ENCODE results near the gene PEAK3. TPM values are rescaled to one million over a fixed set of nuclear protein-coding genes. Genes with fewer than 3 reads are reported as not detected.
A peak's percentile ranks its signal among the peaks of the same experiment; 100 is the strongest.

The PEAK3 gene
- total RNA-seq, 1 donor from 2014 or later = not detected

DNA sequence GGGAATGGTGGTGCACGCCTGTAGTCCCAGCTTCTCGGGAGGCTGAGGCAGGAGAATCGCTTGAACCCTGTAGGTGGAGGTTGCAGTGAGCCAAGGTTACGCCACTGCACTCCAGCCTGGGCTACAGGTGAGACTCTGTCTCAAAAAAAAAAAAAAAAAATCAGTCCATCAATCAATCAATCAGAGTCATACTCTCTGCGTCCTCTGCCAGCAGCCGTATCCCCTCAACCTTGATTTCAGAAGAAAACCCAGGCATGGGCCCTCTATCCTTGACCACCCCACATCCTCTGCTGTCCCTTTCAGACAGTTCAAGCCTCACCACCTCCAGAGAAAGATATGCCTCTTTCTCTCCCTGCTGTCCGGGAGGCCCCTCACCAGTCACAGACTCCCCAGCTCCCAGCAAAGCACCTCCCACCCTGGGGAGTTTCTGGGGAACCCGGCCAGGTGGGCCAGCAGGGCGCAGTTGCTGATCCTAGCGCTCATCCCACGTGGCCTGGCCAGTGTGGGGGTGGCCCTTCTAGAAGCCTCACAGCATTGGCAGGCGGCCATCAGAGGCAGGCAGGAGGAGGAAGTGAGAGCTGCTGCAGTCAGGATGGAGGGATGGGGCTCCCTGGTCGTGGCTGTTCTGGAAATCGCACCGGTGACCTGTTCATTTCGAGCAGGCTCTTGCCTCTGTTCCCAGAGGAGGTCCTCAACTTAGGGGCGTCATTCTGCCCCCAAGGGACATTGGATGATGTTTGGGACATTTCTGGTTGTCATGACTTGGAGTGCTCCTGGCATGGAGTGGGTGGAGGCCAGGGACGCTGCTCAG is 15.6 kb downstream of the PEAK3 start:
- no peak for DNase-seq
- Mint-ChIP-seq H3K9me3 (ENCODE audit: unreplicated experiment) (peaks cover 9% of the 10 kb centered on the region), H3K27me3 (ENCODE audit: unreplicated experiment) (peaks cover 7% of the 10 kb centered on the region), H3K4me1 (ENCODE audit: low read depth, unreplicated experiment) (no peaks in the 10 kb centered on the region), H3K27ac (ENCODE audit: unreplicated experiment) (no peak overlapping the region), H3K4me3 (ENCODE audit: unreplicated experiment) (no peak overlapping the region), H3K36me3 (ENCODE audit: unreplicated experiment) (no peaks in the 10 kb centered on the region)
- TF ChIP-seq, protein P1, sequence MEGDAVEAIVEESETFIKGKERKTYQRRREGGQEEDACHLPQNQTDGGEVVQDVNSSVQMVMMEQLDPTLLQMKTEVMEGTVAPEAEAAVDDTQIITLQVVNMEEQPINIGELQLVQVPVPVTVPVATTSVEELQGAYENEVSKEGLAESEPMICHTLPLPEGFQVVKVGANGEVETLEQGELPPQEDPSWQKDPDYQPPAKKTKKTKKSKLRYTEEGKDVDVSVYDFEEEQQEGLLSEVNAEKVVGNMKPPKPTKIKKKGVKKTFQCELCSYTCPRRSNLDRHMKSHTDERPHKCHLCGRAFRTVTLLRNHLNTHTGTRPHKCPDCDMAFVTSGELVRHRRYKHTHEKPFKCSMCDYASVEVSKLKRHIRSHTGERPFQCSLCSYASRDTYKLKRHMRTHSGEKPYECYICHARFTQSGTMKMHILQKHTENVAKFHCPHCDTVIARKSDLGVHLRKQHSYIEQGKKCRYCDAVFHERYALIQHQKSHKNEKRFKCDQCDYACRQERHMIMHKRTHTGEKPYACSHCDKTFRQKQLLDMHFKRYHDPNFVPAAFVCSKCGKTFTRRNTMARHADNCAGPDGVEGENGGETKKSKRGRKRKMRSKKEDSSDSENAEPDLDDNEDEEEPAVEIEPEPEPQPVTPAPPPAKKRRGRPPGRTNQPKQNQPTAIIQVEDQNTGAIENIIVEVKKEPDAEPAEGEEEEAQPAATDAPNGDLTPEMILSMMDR (IDR thresholded peaks at IDR 0.05; ENCODE audit: partially characterized antibody, unreplicated experiment) = no peak

DNA sequence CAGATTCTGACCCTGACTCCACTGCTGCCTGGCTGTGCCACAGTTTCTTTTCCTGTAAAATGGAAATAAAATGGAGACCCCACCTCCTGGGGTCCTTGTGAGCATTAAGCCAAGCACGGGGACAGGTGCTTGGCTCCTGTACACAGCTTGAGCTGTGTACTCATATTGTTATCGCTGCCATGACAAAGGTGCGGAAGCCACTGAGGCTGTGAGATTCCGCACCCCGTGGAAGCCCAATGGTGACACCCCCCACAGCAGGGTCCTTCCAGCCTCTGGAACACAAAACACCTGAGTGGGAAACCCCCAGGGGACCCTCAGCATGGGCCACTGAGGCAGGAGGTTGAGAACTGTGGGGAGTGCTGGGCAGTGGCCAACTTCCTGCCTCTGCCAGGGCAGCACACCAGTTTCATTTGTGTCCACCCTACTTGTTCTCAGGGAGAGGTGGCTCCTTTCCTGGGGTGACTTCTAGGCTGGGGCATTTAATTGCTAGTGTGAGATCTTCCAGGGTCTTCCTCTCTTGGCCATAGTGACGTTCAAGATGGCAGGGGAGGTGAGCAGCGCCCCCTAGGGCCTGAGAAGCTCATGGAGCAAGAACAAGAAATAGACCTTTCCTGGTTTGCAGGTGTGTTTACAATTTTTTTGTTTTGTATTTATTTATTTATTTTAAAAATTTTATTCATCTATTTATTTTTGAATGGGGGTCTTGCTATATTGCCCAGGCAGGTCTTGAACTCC is 20.4 kb downstream of the PEAK3 start:
- Mint-ChIP-seq H3K9me3 (ENCODE audit: unreplicated experiment) (peaks cover 2% of the 10 kb centered on the region), H3K4me3 (ENCODE audit: unreplicated experiment) (no peak overlapping the region), H3K4me1 (ENCODE audit: low read depth, unreplicated experiment) (no peaks in the 10 kb centered on the region), H3K27me3 (ENCODE audit: unreplicated experiment) (peaks cover 2% of the 10 kb centered on the region), H3K27ac (ENCODE audit: unreplicated experiment) (no peak overlapping the region), H3K36me3 (ENCODE audit: unreplicated experiment) (no peaks in the 10 kb centered on the region)
- TF ChIP-seq, protein P1 (IDR thresholded peaks at IDR 0.05; ENCODE audit: partially characterized antibody, unreplicated experiment) = peak; percentile 41
- DNase-seq = peak; percentile 56

DNA sequence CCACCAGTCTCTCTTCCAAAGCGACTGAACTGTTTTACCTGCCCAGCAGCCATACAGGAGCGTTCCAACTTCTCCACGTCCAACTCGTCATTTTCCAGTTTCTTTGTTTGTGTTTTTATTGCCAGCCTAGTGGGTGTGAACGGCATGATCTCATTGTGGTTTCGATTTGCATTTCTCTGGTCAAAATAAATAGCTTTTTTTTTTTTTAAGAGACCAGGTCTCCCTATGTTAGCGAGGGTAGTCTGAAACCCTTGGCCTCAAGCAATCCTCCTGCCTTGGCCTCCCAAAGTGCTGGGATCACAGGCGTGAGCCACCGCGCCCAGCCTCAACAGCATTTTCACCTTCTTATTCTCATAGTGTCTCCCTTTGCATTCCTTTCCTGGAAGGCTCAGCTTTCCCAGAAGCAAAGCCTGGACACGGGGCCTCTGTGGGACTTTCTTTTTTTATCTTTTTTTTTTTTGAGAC is 21.6 kb downstream of the PEAK3 start:
- peaks cover 2% of the 10 kb centered on the region for H3K9me3 Mint-ChIP-seq (ENCODE audit: unreplicated experiment)

DNA sequence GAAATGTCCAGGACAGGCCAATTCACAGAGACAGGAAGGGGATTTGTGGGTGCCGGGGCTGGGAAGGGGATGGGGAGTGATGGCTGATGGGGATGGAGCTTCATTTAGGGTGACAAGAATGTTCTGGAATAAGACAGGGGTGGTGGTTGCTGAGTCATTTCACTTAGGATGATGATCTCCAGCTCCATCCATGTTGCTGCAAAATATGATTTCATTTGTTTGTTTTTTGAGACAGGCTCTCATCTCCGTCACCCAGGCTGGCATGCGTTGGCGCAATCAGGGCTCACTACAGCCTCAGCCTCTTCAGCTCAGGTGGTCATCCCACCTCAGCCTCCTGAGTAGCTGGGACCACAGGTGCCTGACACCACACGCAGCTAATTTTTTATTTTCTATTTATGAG is 22.6 kb downstream of the PEAK3 start:
- no peak for DNase-seq
- Mint-ChIP-seq H3K4me1 (ENCODE audit: low read depth, unreplicated experiment) (no peaks in the 10 kb centered on the region), H3K36me3 (ENCODE audit: unreplicated experiment) (no peaks in the 10 kb centered on the region), H3K27ac (ENCODE audit: unreplicated experiment) (no peak overlapping the region), H3K27me3 (ENCODE audit: unreplicated experiment) (peaks cover 2% of the 10 kb centered on the region), H3K4me3 (ENCODE audit: unreplicated experiment) (no peak overlapping the region), H3K9me3 (ENCODE audit: unreplicated experiment) (peaks cover 2% of the 10 kb centered on the region)
- TF ChIP-seq, protein P1 (IDR thresholded peaks at IDR 0.05; ENCODE audit: partially characterized antibody, unreplicated experiment) = no peak

More for the DNA sequence above, 21.6 kb downstream of the PEAK3 start:
- TF ChIP-seq, protein P1 (IDR thresholded peaks at IDR 0.05; ENCODE audit: partially characterized antibody, unreplicated experiment) = no peak
- H3K27ac Mint-ChIP-seq (ENCODE audit: unreplicated experiment) = peak overlapping the region; percentile 6
- no peaks in the 10 kb centered on the region for H3K4me1 Mint-ChIP-seq (ENCODE audit: low read depth, unreplicated experiment)
- no peaks in the 10 kb centered on the region for H3K36me3 Mint-ChIP-seq (ENCODE audit: unreplicated experiment)
- H3K27me3 Mint-ChIP-seq (ENCODE audit: unreplicated experiment) = peaks cover 2% of the 10 kb centered on the region
- no peak for DNase-seq
- H3K4me3 Mint-ChIP-seq (ENCODE audit: unreplicated experiment) = no peak overlapping the region
